Psoas muscle (tissue), 8 donors: Measurements from ENCODE around the gene BHLHE23. TPM values are rescaled to one million over a fixed set of nuclear protein-coding genes. Genes with fewer than 3 reads are reported as not detected.
A peak's percentile ranks its signal among the peaks of the same experiment; 100 is the strongest.

ENCODE experiments used
- ATAC-seq, 4 donors: fragments of 200-7000 bp; cut with Tn5 transposase; one replicate each; pipeline ENCODE4 v1.9.1; 2020; ENCODE audit warnings: moderate library complexity in 3 of 4, mild to moderate bottlenecking in 2 of 4
- DNase-seq, 2 donors: peaks; one replicate each; pipeline ENCODE4 v3.0.0-alpha.2; 2020
- H3K27ac ChIP-seq: fragments of 200-600 bp; one replicate; pipeline ENCODE4 v1.8.0; 2022
- H3K27me3 ChIP-seq, 3 donors: fragments of 200-600 bp in 1 of 3; one replicate each; pipeline versions ENCODE4 v1.6.1 to v1.8.0; 2013 to 2022; ENCODE audit warnings: low read length in 2 of 3, mild to moderate bottlenecking in 2 of 3, moderate library complexity in 1 of 3; ENCODE audit not compliant: insufficient read depth in 3 of 3
- H3K36me3 ChIP-seq, 2 donors: fragments of 200-600 bp in 1 of 2; one replicate each; pipeline versions ENCODE4 v1.6.1 to v1.8.0; 2013 to 2022; ENCODE audit warnings: low read depth in 1 of 2, mild to moderate bottlenecking in 1 of 2, moderate library complexity in 1 of 2; ENCODE audit not compliant: insufficient read depth in 1 of 2
- H3K4me1 ChIP-seq: fragments of 200-600 bp; one replicate; pipeline ENCODE4 v1.8.0; 2022
- H3K4me3 ChIP-seq: fragments of 200-600 bp; one replicate; pipeline ENCODE4 v1.8.0; 2022; ENCODE audit warnings: mild to moderate bottlenecking
- H3K9me3 ChIP-seq: fragments of 200-600 bp; one replicate; pipeline ENCODE4 v1.8.0; 2022
- CTCF ChIP-seq: fragments of 200-600 bp; IDR thresholded peaks from one replicate; pipeline ENCODE4 v1.8.0; 2022; ENCODE audit warnings: antibody characterized with exemption
- WGBS, 3 donors: extraction: QIAGEN DNeasy Blood & Tissue Kit; methylation state at CpG; one replicate each; pipeline versions ENCODE4 v1.1.6 to v1.1.7; 2013; 5-methylcytosine and 5-hydroxymethylcytosine counted together
- intact Hi-C, 2 donors: fragments of 100-400 bp; cut with DNase I; formaldehyde crosslinking; loops; one replicate each; pipeline versions ENCODE4 v1.11.0 to v1.14.2; 2022
- polyA plus RNA-seq, 3 donors: library from polyadenylated mRNA; stranded (reverse); fragments of 200-250 nt; gene quantifications; one replicate each; pipeline ENCODE4 v1.2.3, GENCODE V29; 2013
- total RNA-seq, 4 donors: library from RNA; stranded (reverse); fragmentation: NEBNext Ultra II Directional in 2 of 4; extraction: Animal tissue kit (Norgen Biotek cat#: 25700) in 2 of 4; gene quantifications; one replicate each; pipeline versions ENCODE4 v1.2.1 to v1.2.4, GENCODE V29; 2021 to 2023
- donor health status: healthy with polysubstance abuse.
- donor health status: DM: no; HTN: no; CAD: no; lungs with moderate emphysema.
- donor health status: Bipolar disorder and iron deficiency.
- donor health status: healthy.
- donor health status: DM: yes; HTN: yes; CAD: no.
- donor health status: DM: no; HTN: no; CAD: no.
- donor health status: DM: no; HTN: no; CAD: no.
- donor health status: DM: yes; HTN: yes; CAD: no.

BHLHE23 gene
- total and polyA plus RNA-seq, 7 donors, result not detected

- peak in 1 of 2 donors; percentile 32 for DNase-seq
- no peak for ATAC-seq
- TF ChIP-seq CTCF, result no peak
These were observed 16.5 kb upstream of the BHLHE23 start for GRCh38 chr20:63023071-63023935.

GRCh38 chr20:63022501-63022900, 15.7 kb upstream of the BHLHE23 start:
- Histone ChIP-seq H3K4me1 (no peaks in the 10 kb centered on the region), H3K9me3 (no peaks in the 10 kb centered on the region), H3K27ac (no peak overlapping the region), H3K27me3 (peaks cover 0 to 85% (median 47%) of the 10 kb centered on the region in 3 donors), H3K4me3 (no peak overlapping the region), H3K36me3 (no peaks in the 10 kb centered on the region)
- TF ChIP-seq CTCF, result no peak
- intact Hi-C loops, result no loop called here
- ATAC-seq, result no peak
- 29 to 49% (median 40%) methylated on average over 9 to 12 of the region's 12 CpGs for WGBS, 3 donors
- DNase-seq, result peak in 1 of 2 donors; percentile 33

More at GRCh38 chr20:63023071-63023935, 16.5 kb upstream of the BHLHE23 start:
- WGBS, 3 donors, result 58 to 59% (median 58%) methylated on average over 31 of the region's 31 CpGs
- H3K27ac ChIP-seq, result no peak overlapping the region
- H3K27me3 ChIP-seq, result peaks cover 0 to 87% (median 46%) of the 10 kb centered on the region in 3 donors
- H3K9me3 ChIP-seq, result no peaks in the 10 kb centered on the region
- no peaks in the 10 kb centered on the region for H3K4me1 ChIP-seq
- H3K36me3 ChIP-seq, result no peaks in the 10 kb centered on the region
- intact Hi-C loops, result no loop called here
- no peak overlapping the region for H3K4me3 ChIP-seq

- Histone ChIP-seq H3K4me1 (no peaks in the 10 kb centered on the region), H3K36me3 (no peaks in the 10 kb centered on the region), H3K27me3 (peaks cover 0 to 85% (median 43%) of the 10 kb centered on the region in 3 donors), H3K27ac (no peak overlapping the region), H3K9me3 (no peaks in the 10 kb centered on the region), H3K4me3 (no peak overlapping the region)
- DNase-seq (no peak), ATAC-seq (no peak)
- 66 to 67% (median 67%) methylated on average over 40 of the region's 40 CpGs for WGBS, 3 donors
- intact Hi-C loops, result no loop called here
- TF ChIP-seq CTCF, result no peak
These were observed 14.9 kb upstream of the BHLHE23 start for GRCh38 chr20:63021356-63022321.

GRCh38 chr20:63020681-63021080, 13.9 kb upstream of the BHLHE23 start:
- Histone ChIP-seq H3K27me3 (peaks cover 0 to 84% (median 43%) of the 10 kb centered on the region in 3 donors), H3K4me3 (no peak overlapping the region), H3K9me3 (no peaks in the 10 kb centered on the region), H3K36me3 (no peaks in the 10 kb centered on the region), H3K4me1 (no peaks in the 10 kb centered on the region), H3K27ac (no peak overlapping the region)
- 83 to 86% (median 83%) methylated on average over 10 of the region's 10 CpGs for WGBS, 3 donors
- no peak for TF ChIP-seq CTCF
- intact Hi-C loops, result no loop called here
- no peak for ATAC-seq
- no peak for DNase-seq
